Hepatocyte (in vitro differentiated cells): Measurements from ENCODE around the gene LSAMP. TPM values are rescaled to one million over a fixed set of nuclear protein-coding genes. Genes with fewer than 3 reads are reported as not detected.

Source experiments
- DNase-seq: peaks from one replicate; pipeline ENCODE4 v3.0.0-alpha.2; 2016; ENCODE audit warnings: low spot score
- H2AFZ ChIP-seq: fragments of 200-600 bp; sonication (generic); 2 replicates; pipeline ENCODE4 v1.6.0; 2016; ENCODE audit warnings: antibody characterized with exemption, mild to moderate bottlenecking
- H3K27ac ChIP-seq: fragments of 200-600 bp; sonication (generic); 2 replicates; pipeline ENCODE4 v1.5.1; 2016; ENCODE audit warnings: mild to moderate bottlenecking
- H3K27me3 ChIP-seq: fragments of 200-600 bp; sonication (generic); 2 replicates; pipeline ENCODE4 v1.6.1; 2016
- H3K36me3 ChIP-seq: fragments of 200-600 bp; sonication (generic); replicated peaks from 2 replicates; pipeline ENCODE4 v1.5.1; 2016; ENCODE audit warnings: low read depth; ENCODE audit not compliant: insufficient read depth
- H3K4me1 ChIP-seq: fragments of 200-600 bp; sonication (generic); 2 replicates; pipeline ENCODE4 v1.5.1; 2016; ENCODE audit warnings: mild to moderate bottlenecking, moderate library complexity; ENCODE audit not compliant: insufficient read depth
- H3K4me2 ChIP-seq: fragments of 200-600 bp; sonication (generic); 2 replicates; pipeline ENCODE4 v1.6.0; 2016
- H3K4me3 ChIP-seq: fragments of 200-600 bp; sonication (generic); 2 replicates; pipeline ENCODE4 v1.5.1; 2016; ENCODE audit warnings: mild to moderate bottlenecking
- H3K79me2 ChIP-seq: fragments of 200-600 bp; sonication (generic); 2 replicates; pipeline ENCODE4 v1.6.0; 2017; ENCODE audit warnings: mild to moderate bottlenecking
- H3K9me2 ChIP-seq: fragments of 200-600 bp; sonication (generic); replicated peaks from 2 replicates; pipeline ENCODE4 v1.6.0; 2017; ENCODE audit warnings: mild to moderate bottlenecking; ENCODE audit not compliant: insufficient read depth
- H3K9me3 ChIP-seq: fragments of 200-600 bp; sonication (generic); 2 replicates; pipeline ENCODE4 v1.5.1; 2016; ENCODE audit warnings: low read depth, mild to moderate bottlenecking
- H4K20me1 ChIP-seq: fragments of 200-600 bp; sonication (generic); 2 replicates; pipeline ENCODE4 v1.6.0; 2016; ENCODE audit warnings: mild to moderate bottlenecking; ENCODE audit not compliant: insufficient read depth, poor library complexity, severe bottlenecking
- CTCF ChIP-seq: fragments of 200-600 bp; sonication (generic); IDR thresholded peaks from 2 replicates; pipeline ENCODE4 v1.5.1; 2016; ENCODE audit warnings: antibody characterized with exemption, mild to moderate bottlenecking; ENCODE audit not compliant: poor library complexity
- EZH2 ChIP-seq: fragments of 200-600 bp; sonication (generic); IDR thresholded peaks from 2 replicates; pipeline ENCODE4 v1.6.1; 2016; ENCODE audit warnings: antibody characterized with exemption, mild to moderate bottlenecking, borderline replicate concordance
- EZH2phosphoT487 ChIP-seq: fragments of 200-600 bp; sonication (generic); IDR thresholded peaks from one replicate; pipeline ENCODE4 v1.6.1; 2018; ENCODE audit warnings: antibody characterized with exemption, mild to moderate bottlenecking, low read depth, moderate library complexity; ENCODE audit not compliant: unreplicated experiment, severe bottlenecking
- WGBS: methylation state at CpG from one replicate; pipeline ENCODE4 v1.1.6; 2016; ENCODE audit warnings: low lambda C conversion rate; ENCODE audit errors: missing lambda C conversion rate; 5-methylcytosine and 5-hydroxymethylcytosine counted together
- polyA plus RNA-seq: library from polyadenylated mRNA; unstranded; fragments of >200 nt; fragmentation: Nextera tagmentation; extraction: Ambion mirVana; gene quantifications from 2 replicates; pipeline ENCODE4 v1.2.1, GENCODE V29; 2016
- total RNA-seq: library from RNA; depleted of rRNA; stranded (reverse); fragments of >200 nt; gene quantifications from 2 replicates; pipeline ENCODE4 v1.2.3, GENCODE V29; 2014

The LSAMP gene
- total and polyA plus RNA-seq, 2 experiments from 2014 or later, result 15.1 to 22.3 TPM

DNA sequence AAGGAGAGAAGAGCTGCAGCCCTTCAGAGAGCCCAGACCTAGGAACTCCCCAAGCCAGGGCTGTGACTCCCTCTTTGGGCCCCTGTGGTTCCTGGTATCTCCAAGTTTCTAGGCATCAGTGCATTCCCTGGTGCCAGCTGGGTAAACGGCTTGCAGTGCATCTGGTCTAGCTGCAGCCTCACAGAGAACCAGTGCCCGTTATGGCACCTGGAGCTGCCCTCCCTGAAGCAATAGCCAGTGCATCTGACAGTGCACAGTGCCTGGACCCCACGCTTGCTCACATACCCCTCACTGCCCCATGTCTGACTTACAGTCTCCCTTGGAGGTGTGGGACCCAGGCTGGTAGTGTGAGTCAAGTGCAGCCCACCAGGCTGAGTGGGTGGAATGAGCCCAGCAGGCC, 52.1 kb downstream of the LSAMP start:
- H3K27ac ChIP-seq, result no peak overlapping the region
- no peaks in the 10 kb centered on the region for H3K9me3 ChIP-seq
- H2AFZ ChIP-seq, result no peak overlapping the region
- H4K20me1 ChIP-seq, result no peaks in the 10 kb centered on the region
- no peaks in the 10 kb centered on the region for H3K27me3 ChIP-seq
- no peaks in the 10 kb centered on the region for H3K4me1 ChIP-seq
- no peak for DNase-seq
- WGBS, result 95% methylated on average over 3 of the region's 3 CpGs
- H3K79me2 ChIP-seq, result no peaks in the 10 kb centered on the region
- no peak overlapping the region for H3K4me3 ChIP-seq
- no peaks in the 10 kb centered on the region for H3K9me2 ChIP-seq
- no peak overlapping the region for H3K4me2 ChIP-seq
- TF ChIP-seq EZH2, result no peak
- no peak for TF ChIP-seq CTCF
- TF ChIP-seq EZH2phosphoT487, result no peak
- H3K36me3 ChIP-seq, result no peaks in the 10 kb centered on the region

DNA sequence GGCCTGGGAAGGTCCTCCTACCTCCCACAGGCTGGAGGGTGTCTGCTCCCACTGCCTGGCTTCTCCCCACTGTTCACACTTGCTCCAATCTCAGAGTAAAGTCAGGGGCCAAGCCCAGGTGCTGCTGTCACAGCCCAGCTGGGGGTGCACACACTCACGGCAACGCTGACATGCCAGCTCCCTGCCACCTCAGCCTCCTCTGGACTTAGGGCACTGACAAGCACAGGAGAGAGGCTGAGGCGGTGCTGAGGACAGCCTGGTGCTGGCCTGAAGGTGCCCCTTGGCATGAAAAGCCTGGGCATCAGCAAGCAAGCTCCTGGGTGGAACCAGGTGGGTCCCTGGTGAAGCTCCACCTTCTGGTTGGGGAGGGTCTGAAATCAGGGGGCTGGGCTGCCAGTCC, 53.0 kb downstream of the LSAMP start:
- Histone ChIP-seq H2AFZ (no peak overlapping the region), H3K4me2 (no peak overlapping the region), H3K4me1 (no peaks in the 10 kb centered on the region), H3K79me2 (no peaks in the 10 kb centered on the region), H3K27me3 (no peaks in the 10 kb centered on the region), H3K9me3 (no peaks in the 10 kb centered on the region), H3K9me2 (no peaks in the 10 kb centered on the region), H3K27ac (no peak overlapping the region), H4K20me1 (no peaks in the 10 kb centered on the region), H3K4me3 (no peak overlapping the region), H3K36me3 (no peaks in the 10 kb centered on the region)
- DNase-seq, result no peak
- no peak for TF ChIP-seq CTCF
- no peak for TF ChIP-seq EZH2
- TF ChIP-seq EZH2phosphoT487, result no peak
- 94% methylated on average over 3 of the region's 3 CpGs for WGBS

DNA sequence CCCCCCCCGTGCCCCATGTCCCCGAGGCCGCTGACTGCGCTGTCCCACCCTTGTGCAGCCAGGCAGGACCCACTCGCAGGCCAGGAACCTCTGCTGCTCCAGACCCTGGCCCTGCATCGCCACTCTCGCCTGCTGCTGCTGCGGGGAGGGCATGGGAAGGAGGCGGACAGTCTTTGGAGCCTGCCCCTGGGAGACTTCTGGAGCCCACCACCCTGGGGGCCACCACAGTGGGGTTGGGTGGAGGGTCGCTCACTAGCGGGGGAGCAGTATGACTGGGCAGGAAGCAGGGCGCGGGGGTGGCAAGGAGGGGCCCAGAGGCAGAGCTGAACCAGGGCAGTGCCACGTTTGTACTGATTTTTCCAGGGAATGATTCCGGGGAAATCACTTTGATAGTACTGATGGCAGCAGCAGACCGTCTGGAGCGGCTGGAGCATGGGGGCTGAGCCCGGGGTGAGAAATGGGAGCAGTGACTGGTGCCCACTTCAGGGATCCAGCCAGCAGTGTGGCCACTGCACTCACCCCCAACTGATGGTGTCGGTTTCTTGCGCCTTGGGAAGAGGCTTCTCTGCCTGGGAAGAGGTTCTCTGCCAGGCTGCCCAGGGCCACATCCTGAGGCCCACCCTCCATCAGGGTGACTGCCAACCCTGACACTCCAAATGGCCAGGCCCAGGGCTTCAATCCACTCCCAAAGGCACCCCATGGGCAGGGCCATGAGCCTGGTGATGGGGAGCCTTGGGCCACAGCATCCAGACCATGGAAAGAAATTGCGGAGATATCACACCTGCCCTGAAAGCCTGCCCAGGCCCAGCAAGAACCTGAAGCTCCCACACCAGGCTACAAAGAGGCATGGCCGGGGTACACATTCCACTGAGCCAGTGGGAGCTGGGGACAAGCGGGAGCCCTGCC, 53.7 kb downstream of the LSAMP start:
- H3K79me2 ChIP-seq, result no peaks in the 10 kb centered on the region
- no peak for DNase-seq
- no peak overlapping the region for H3K4me3 ChIP-seq
- WGBS, result 95% methylated on average over 23 of the region's 23 CpGs
- no peak overlapping the region for H2AFZ ChIP-seq
- H3K9me3 ChIP-seq, result no peaks in the 10 kb centered on the region
- no peak for TF ChIP-seq EZH2phosphoT487
- no peak for TF ChIP-seq EZH2
- no peak for TF ChIP-seq CTCF
- H3K36me3 ChIP-seq, result no peaks in the 10 kb centered on the region
- no peaks in the 10 kb centered on the region for H3K4me1 ChIP-seq
- H4K20me1 ChIP-seq, result no peaks in the 10 kb centered on the region
- no peaks in the 10 kb centered on the region for H3K9me2 ChIP-seq
- H3K4me2 ChIP-seq, result no peak overlapping the region
- no peaks in the 10 kb centered on the region for H3K27me3 ChIP-seq
- no peak overlapping the region for H3K27ac ChIP-seq
